GM18505 (cell line): ENCODE measurements around the gene UVRAG.

Source experiments
- ATAC-seq: cut with Tn5 transposase; IDR thresholded peaks from one replicate; pipeline ENCODE4 v1.9.1; 2021; ENCODE audit not compliant: unreplicated experiment
- POLR2A ChIP-seq: IDR thresholded peaks from 4 replicates; pipeline ENCODE4 v1.6.1; 2011; ENCODE audit warnings: borderline replicate concordance; ENCODE audit not compliant: insufficient read depth, insufficient read length; ENCODE audit errors: extremely low read depth

UVRAG gene

DNA sequence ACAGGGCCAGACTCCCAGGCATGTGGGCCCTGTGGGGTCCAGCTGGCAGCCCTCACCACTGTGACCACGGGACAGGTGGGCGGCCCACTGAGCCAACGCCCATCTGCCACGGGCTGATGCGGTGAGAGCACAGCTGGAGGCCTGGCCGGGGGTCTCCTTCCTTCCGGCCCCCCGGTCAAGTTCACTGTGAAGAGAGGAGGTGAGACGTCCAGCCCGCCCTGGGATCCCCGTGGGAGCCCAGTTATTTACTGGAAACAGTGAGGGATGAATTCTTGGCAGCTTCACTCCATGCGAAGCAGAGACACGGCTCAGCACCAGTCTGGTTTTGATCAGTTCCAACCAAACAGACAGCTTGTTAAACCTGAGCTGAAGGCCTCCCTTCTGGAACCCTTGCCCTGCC lies 352.6 kb downstream of the UVRAG start:
- ATAC-seq, result no peak
- TF ChIP-seq POLR2A, result no peak

DNA sequence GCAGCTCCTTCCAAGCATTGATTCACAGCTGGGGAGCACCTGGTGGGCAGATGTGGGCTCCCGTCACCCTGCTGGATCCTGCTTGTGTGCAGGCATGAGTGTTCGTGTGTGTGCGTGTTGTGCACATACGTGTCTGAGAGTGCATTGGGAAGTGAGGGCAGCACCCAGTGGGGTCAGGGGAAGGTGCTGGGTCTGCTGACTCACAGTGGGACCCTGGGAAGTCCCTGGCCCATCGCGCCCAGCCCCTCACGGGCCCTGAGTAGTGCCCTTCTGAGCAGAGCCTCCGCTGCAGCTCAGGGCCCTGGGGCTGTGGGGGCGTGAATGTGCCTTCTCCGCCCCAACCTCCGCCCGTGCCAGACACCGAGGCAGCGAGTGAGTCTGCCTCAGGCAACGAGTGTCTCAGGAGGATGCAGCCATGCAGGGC lies 354.5 kb downstream of the UVRAG start:
- no peak for TF ChIP-seq POLR2A
- ATAC-seq, result no peak

DNA sequence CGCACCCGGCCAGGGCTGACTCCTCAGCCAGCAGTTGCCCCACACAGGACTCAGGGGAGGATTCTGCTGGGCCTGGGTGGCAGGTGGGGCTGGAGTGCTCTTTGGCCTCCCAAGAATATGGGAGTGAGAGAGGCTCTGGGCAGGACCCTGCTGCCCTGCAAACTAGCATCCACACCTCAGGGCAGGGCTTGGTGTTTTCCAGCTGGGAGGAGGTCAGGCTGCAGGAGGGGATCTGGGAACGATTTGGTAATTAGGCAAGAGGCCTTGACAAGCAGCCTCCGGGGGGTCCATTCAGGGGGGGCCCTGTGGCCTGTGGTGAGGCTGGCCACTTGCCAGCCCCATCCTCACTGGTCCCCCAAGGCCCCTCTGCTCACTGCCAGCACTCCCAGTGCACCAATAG lies 355.5 kb downstream of the UVRAG start:
- ATAC-seq, result no peak
- no peak for TF ChIP-seq POLR2A

DNA sequence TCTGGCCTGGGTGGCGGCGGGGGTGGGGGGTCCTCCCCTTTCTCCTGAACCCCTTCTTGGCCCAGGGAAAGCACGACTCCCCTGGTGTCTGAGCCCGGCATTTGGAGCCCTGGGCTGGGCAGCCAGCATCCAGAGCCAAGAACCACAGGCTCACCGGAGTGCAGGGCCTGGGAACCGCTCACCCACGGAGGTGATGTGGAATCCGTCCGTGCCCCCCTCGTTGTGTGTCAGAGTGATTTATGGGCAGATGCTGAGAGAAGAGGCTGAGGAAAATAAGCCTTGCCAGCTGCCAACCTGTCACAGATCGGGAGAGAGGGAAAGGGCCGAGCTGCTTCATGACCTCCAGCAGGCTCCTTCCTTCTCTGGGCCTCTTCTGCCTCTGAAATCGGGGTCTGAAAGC lies 357.6 kb downstream of the UVRAG start:
- no peak for ATAC-seq
- TF ChIP-seq POLR2A, result no peak

DNA sequence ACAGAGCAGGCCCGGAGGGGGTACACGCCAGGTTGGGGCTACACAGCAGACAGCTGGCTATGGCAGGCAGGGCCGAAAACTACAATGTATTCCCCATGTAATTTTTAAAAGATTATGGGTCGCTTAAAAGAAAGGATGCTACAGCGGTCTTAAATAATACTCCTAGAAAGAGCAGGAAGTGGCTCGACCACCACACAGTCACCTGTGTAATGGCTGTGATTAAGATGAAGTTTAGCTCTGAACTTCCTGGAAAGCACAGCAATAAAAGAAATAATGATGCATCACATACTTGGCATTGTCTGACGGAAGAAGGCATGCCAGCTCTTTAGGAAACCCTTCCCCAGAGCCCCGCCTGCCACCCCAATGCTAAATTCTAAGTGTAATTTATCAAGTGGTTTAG lies 358.7 kb downstream of the UVRAG start:
- TF ChIP-seq POLR2A, result no peak
- no peak for ATAC-seq

DNA sequence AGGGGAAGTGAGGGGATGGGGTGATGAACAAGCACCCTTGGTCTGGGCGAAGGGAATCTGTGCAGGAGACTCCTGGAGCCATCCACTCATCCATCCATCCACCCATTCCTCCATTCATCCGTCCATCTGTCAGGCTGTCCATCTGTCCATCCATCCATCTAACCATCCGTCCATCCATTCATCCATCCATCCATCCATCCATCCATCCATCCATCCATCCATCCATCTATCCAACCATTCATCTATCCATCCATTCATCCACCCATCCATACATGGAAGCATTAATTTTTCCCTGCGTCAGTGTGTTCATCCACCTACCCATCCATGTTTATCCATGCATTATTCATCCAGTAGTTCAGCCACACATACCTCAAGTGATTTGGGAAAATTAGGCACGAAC lies 359.3 kb downstream of the UVRAG start:
- TF ChIP-seq POLR2A, result no peak
- no peak for ATAC-seq

DNA sequence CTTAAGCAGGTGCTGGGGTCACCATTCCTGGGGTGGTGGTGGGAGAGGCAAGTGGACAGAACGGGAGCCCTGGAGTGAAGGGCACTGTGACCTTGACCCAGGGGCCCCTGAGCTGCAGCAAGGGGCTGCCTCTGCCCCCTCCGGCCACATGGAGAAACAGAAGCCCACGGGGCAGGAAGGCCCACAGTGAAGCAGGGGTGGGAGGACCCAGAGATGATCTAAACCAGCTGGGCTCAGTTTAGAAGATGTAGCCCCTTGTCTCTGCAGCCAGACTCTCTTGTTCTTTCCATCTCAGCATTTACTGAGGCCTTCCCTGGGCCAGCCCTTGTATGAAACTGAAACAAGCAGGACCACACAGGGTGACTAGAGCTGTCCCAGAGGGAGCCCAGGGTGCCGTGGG lies 360.8 kb downstream of the UVRAG start:
- no peak for TF ChIP-seq POLR2A

DNA sequence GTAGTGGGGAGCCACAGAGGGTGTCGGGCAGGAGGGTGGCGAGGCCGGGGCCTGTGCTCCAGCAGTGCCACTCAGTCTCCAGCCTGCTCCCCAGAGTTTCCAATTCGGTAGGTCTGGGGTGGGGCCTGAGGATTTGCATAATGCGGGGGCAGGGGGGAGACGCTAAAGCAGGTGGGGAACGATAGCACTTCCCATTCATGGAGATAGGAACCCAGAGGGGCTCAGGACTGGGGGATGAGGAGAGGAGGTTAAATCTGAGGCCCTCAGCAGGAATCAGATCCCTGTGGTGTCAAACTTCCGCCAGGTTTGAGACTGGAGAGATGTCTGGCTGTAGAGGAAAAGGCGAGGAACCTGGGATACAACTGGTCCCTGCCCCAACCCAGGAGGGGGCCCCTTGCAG lies 361.5 kb downstream of the UVRAG start:
- no peak for TF ChIP-seq POLR2A
- no peak for ATAC-seq

More for the DNA sequence above, 360.8 kb downstream of the UVRAG start:
- ATAC-seq, result no peak

DNA sequence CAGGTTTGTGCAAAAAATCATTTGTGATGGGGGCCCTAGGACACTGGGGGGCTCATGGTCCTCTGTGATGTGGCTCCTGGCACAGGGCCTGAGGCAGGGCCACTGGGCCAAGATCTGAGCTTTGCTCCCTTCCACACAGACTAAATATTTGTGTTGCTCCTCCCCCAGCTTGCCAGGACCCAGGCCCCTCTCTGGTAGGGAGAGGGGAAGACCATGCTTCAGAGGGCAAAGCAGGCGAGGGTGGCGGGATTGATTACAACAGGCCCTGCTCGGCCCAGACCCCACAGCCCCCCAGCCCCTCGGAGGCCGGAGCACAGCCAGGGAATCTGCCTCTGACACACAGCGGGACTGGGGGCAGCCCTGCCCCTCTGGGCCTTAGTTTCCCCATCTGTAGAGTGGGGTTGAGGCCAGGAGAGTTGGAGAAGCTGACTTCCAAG lies 362.3 kb downstream of the UVRAG start:
- no peak for ATAC-seq
- no peak for TF ChIP-seq POLR2A

DNA sequence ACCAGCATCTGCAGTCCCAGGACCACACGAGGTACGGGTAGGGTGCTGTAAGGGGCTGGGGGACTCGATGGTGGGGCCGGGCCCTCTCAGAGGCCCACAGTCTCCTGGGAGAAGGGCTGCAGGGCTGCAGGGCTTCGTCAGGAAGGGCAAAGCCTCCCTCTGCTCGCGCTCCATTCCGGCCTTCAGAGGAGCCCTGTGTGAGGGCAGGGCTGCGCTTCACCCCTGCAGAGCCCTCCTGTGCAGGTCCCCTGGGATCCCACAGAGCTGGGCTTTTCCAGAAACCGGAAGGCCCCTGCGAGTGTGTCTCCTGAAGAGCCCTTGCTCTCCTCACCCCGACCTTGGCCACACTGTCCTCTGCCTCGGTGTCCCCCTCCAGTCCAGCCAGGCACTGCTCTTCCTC lies 364.1 kb downstream of the UVRAG start:
- no peak for ATAC-seq
- TF ChIP-seq POLR2A, result no peak

DNA sequence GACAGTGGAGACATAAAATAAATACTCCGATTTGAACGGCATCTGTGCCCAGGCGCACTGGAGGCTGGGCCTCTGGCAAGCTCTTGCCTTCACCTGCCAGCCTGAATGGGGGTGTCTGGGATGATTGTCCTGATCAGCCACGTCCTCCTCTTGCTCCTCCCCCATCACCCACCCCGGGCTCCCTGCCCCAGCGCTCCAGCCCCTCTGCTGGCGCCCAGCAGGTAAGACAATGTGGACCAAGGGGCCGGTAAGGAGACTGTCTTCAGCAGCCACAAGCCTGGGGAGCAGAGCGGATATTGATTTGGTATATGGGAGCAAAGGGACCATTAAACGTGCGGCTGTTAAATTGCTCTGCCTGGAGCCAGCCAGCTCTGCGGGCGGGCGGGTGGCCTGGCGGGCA lies 366.4 kb downstream of the UVRAG start:
- no peak for ATAC-seq
- TF ChIP-seq POLR2A, result no peak

DNA sequence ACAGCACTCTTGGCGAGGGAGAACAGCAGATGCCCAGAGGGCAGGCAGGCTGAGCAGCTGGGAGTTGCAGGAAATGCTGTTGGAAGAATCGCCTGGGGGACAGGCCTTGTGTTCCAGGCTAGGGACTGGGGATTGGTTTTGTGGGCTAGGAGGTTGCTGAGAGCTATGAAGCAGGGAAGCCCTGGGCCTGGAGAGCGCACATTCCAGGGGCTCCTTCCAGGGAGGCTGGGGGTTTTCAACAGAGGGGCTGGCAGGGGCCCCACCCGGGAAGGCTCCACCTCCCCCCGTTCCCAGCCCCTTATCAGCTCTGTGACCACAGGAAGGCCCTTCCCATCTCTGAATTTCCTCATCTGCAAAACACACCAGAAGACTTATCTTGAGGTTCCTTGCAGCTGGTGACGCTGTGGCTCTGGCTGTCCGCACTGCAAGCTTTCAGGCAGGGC lies 369.6 kb downstream of the UVRAG start:
- no peak for ATAC-seq

DNA sequence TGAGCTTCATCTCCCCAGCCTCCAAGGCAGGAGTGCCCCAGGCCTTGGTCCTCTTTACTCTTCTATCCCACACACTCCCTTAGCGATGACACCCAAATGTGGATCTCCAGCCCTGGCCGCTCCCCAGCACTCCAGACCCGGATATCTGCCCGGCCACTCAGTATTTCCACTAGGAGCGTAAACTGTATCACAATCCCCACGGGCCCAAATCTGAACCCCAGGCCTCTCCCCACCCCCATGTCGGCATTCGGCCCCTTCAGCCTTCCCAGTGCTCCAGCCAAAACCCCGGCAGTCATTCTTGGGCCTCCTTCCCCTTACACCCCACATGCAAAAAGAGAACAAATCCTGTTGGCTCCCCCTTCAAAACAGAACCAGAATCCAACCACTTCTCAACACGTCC lies 370.5 kb downstream of the UVRAG start:
- no peak for TF ChIP-seq POLR2A
- ATAC-seq, result no peak

More for the DNA sequence above, 369.6 kb downstream of the UVRAG start:
- TF ChIP-seq POLR2A, result no peak

DNA sequence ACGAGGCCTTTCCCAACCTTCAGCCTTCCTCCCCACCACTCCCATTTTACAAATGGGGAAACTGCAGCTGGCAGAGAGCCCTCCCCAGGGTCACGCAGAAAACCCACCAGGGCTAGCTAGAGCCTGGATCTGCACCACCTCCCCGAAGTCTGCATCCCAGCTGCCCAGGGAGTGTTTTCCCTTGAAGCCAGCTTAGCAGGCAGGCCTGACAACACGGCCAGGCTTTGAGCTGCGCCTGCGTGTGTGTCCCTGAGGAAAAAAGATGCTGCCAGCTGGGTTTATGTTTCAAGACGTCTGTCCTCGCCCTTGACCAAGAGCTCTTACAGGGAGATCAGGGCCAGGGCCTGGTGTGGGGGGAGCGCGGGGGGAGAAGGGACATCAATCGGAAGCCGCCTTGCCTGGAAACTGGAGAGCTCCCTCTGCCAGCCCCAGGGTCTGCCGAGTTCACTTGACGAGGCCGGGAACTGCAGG lies 371.0 kb downstream of the UVRAG start:
- no peak for TF ChIP-seq POLR2A
- ATAC-seq, result no peak

DNA sequence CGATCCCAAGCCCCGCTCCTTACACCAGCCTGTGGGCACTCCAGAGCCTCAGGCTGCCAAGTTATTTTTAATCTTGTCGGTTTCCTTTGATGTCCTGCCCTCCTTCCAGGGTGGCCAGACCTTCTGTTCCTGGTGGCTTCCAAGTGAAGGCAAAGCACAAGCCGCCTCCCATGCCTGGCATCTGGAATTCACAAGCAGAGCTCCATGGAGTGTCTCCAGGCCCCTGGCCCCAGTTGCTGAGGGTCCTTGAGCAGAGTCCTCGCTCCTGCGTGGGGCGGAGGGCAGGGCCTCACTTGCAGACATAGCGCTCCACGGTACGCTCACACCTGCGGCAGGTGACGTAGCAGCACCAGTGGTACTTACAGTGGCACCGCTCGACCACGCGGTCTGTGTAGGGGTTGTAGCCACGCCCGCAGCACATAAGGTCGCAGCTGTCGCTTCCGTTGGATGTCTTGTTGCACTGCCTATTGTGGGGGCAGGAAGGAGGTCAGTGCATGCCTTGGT lies 371.8 kb downstream of the UVRAG start:
- ATAC-seq, result no peak
- no peak for TF ChIP-seq POLR2A
